T-helper 2 cell (primary cell): ENCODE results near the gene CCS.
"Not testable (repeated sequence)": the region's sequence is repeated elsewhere in the genome, so short reads cannot be mapped to it uniquely, and the experiment has no call there.

Experiments used
- DNase-seq, 5 experiments: peaks; one replicate each; pipeline versions ENCODE4 v3.0.0 to v3.0.0-alpha.2; 2012 to 2022

CCS gene

GRCh38 chr11:66629356-66629755 lies 36.4 kb downstream of the CCS start:
- no peak for DNase-seq

GRCh38 chr11:66631883-66632282 lies 38.9 kb downstream of the CCS start:
- DNase-seq, result no peak

DNA sequence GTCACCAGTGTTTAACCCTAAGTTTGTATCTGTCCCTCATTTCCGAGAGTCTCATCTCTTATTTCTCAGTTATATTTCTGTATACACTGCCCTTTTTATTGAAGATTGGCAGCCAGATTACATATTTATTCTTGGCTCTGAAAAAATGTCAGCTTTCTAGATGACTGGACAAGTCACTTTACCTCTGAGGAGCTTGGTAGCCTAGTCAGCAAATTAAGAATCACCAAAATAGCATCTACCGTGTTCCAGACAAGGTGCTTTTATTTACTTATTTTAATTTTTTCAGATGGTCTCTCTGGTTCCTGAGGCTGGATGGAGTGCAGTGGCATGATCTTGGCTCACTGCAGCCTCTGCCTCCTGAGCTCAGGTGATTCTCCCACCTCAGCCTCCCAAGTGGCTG lies 40.0 kb downstream of the CCS start:
- no peak for DNase-seq

GRCh38 chr11:66636411-66636810 lies 43.4 kb downstream of the CCS start:
- no peak for DNase-seq

GRCh38 chr11:66637557-66638176 lies 44.7 kb downstream of the CCS start:
- no peak for DNase-seq

DNA sequence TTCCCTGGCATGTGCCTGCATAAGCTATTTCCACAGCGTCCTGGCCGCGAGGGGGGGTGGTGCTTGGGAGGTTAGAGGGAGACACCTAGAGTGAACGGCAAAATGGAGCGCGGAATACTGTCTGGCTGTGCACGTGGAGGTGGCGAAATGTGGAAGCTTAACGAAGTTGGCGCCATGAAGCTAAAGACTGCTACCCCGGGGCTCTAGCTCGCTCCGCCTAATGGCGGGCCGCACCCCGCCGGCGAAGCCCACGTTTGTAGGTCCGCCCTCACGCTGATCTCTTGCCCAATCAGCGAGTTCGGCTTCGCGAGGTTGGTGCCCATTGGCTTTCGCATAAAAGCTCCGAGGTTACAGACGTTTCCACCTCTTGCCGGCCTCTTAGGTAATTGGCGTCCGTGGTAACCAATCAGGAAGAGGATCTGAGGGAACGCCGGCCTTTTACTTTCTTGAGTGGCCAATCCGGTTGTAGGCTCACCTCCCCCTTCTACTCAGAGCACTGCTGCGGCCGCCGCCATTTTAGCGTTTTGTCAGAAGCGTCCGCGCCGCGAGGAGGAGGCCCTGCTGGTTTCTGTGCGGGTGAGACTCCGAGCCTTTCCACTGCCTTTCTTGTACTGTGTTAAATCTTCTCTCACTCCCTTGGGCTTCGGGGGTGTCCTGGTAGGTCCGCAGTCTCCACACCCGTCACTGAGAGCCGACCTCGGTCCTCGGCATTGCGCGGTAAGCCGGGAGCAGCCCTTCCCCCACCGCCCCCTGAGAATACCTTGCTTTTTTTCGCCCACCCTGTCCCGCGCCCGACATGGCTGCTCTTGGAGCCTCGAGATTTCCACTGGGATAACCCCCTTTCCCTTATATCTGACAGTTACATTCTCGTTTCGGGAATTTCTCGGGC lies 45.4 kb downstream of the CCS start, which contains the start of gene RBM4:
Gene RBM4, plus strand, starts transcription at position 527 of the 889 bp plus-strand sequence. CDS start 1,009 bp downstream, outside the sequence.
- peak; percentile 80 to 100 (median 94) for DNase-seq

- DNase-seq, result peak in 2 of 5 experiments; percentile 43 to 62
Measured at GRCh38 chr11:66639066-66639813, 46.3 kb downstream of the CCS start.

DNA sequence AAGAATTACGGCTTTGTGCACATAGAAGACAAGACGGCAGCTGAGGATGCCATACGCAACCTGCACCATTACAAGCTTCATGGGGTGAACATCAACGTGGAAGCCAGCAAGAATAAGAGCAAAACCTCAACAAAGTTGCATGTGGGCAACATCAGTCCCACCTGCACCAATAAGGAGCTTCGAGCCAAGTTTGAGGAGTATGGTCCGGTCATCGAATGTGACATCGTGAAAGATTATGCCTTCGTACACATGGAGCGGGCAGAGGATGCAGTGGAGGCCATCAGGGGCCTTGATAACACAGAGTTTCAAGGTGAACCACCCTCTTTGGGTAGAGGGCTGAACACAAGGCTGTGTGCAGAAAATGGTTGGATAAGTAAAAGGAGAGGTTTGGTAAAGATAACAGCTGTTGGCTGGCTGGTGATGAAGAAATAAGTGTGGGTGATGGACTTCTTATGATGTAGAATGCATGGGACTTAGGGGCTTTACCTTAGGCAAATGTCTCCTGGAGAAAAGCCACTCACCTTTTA lies 46.9 kb downstream of the CCS start:
- DNase-seq, result not testable (repeated sequence)

GRCh38 chr11:66641834-66642233 lies 48.8 kb downstream of the CCS start:
- DNase-seq, result no peak

GRCh38 chr11:66643745-66644437 lies 50.9 kb downstream of the CCS start:
- DNase-seq, result no peak

GRCh38 chr11:66646828-66647227 lies 53.8 kb downstream of the CCS start:
- no peak for DNase-seq

DNA sequence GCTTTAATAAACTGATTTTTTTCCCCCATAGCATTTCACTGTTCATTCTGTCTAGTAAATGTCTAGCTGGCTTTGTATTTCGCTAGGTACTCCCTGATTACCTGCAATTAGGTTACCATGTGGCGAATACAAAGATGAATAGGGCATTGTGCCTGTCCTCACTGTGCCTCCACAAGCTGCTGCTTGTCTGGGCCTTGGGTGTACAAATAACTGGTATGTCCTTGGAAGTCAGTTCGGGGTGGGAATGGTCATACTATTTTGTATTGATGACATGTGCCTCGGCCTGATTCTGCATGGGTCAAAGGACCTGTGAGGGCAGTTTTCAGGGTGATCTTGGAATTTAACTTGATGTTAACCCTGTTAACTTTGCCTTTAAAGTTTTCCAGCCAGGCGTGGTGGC lies 56.9 kb downstream of the CCS start:
- no peak for DNase-seq

DNA sequence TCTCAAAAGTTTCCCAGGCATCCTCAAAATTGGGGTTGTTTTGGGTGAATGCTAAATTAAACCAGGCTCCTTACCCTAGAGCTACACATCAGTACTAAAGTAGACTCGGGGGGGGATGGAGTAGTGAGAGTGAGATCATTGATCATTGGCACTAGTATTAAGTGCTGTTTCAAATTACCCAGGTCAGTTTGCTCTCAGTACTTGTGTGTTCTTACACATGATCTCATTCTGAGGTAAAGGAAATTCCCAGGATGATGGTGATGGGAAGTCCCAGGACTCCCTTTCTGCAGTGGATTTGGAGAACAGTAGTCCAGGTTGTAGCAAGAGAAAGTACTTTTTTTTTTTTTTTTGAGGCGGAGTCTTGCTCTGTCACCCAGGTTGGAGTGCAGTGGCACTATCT lies 58.0 kb downstream of the CCS start:
- no peak for DNase-seq

DNA sequence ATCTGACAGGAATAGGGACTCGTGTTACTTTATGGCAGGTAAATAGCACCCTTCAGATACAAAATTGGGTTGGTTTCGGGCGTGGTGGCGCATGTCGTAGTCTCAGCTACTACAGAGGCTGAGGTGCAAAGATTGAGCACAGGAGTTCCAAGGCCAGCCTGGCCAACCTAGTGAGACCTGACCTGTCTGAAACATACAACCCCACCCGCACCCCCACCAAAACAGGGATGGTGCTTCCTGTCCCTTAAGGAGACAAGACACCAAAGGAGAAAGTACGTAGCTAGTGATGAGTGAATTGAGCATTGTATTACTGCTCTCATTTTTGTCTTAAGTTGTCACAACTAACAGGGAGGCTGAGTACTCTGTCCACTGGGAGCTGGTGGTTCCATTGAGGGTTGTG lies 59.7 kb downstream of the CCS start:
- no peak for DNase-seq

GRCh38 chr11:66653123-66653522 lies 60.1 kb downstream of the CCS start:
- no peak for DNase-seq
